ENCODE measurements around the gene SMAD7. TPM values are rescaled to one million over a fixed set of nuclear protein-coding genes. Genes with fewer than 3 reads are reported as not detected.

SMAD7 gene, protein sequence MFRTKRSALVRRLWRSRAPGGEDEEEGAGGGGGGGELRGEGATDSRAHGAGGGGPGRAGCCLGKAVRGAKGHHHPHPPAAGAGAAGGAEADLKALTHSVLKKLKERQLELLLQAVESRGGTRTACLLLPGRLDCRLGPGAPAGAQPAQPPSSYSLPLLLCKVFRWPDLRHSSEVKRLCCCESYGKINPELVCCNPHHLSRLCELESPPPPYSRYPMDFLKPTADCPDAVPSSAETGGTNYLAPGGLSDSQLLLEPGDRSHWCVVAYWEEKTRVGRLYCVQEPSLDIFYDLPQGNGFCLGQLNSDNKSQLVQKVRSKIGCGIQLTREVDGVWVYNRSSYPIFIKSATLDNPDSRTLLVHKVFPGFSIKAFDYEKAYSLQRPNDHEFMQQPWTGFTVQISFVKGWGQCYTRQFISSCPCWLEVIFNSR
- 11.9 and 31.3 TPM in 2 replicates for total RNA-seq

DNA sequence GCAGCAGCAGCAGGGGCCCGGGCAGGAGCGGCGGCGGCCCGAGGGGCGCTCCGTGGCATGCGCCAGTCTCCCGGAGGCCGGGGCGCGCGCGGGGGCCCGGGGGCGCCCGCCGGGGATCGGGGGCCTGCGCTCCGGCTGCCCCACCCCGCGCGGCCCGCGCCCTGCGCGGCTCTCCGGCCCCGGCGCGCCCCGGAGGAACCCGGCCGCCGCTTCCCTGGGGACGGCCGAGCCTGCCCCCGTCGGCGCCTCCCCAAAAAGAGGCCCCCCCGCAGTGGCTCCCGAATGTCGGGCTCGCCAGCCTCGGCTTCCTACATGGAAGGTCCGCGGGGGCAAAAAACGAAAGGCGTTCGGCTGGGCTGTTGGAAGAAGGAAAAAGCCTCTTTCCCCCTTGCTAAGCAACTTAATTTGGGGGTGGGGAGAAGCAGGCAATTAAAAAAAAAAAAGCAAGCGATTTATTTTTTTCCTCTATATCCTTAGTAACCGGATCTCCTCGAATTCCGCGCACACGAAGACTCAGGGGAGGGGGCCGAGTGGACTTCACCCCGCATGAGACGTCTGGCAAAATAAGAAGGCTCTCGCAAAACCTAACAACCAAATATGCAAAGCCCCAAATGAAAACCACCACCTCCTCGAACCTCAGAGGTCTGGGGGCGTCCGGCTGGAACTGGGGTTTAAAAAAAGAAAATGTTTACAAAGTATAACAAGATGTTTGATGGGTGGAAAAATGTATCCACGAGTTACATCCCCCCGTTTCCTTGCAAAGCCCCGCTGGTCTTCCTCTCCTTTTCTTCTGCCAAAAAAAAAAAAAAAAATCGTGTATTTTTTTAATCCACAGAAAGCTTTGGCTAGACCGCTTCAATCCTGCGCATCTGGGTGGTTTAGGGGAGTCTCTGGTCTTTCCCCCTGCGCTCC, at the start of gene SMAD7:
Gene SMAD7, minus strand, starts transcription at position 430 of the 912 bp plus-strand sequence. CDS start 541 bp downstream, outside the sequence.

All from tracheal epithelial cell (primary cell).